Measurements from ENCODE around the gene DNLZ. TPM values are rescaled to one million over a fixed set of nuclear protein-coding genes. Genes with fewer than 3 reads are reported as not detected.

Gene DNLZ
- polyA plus RNA-seq, 2 of the 4 experiments (the other 2 are of a cell fraction), result 8.0 to 19.9 TPM

- Histone ChIP-seq H3K27ac (peak within 1 kb of the TSS; percentile 54 to 76; a peak in 5 of 6 replicates), H3K4me1 (peaks cover 12% of the 10 kb centered on the region), H3K4me3 (no peak within 1 kb of the TSS), H3K4me2 (peak within 1 kb of the TSS; percentile 39), H3K9me3 (no peaks in the 10 kb centered on the region)
- FAIRE-seq, result no peak
- ATAC-seq, result no peak; a peak in 1 of 6 replicates
- no peak for TF ChIP-seq POLR2A (IDR thresholded peaks at IDR 0.05; ENCODE audit: low read length)
- no peak for TF ChIP-seq RNF2 (IDR thresholded peaks at IDR 0.05; ENCODE audit: borderline replicate concordance, low read depth)
- no peak for TF ChIP-seq SREBF2 (IDR thresholded peaks at IDR 0.05)
- no peak for TF ChIP-seq ZNF302 (CRISPR knock-in tag; IDR thresholded peaks at IDR 0.05)
- TF ChIP-seq, protein P1, sequence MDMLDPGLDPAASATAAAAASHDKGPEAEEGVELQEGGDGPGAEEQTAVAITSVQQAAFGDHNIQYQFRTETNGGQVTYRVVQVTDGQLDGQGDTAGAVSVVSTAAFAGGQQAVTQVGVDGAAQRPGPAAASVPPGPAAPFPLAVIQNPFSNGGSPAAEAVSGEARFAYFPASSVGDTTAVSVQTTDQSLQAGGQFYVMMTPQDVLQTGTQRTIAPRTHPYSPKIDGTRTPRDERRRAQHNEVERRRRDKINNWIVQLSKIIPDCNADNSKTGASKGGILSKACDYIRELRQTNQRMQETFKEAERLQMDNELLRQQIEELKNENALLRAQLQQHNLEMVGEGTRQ (IDR thresholded peaks at IDR 0.05), result no peak
- no peak for TF ChIP-seq HEYL (CRISPR knock-in tag; IDR thresholded peaks at IDR 0.05)
- TF ChIP-seq E2F6 (IDR thresholded peaks at IDR 0.05; ENCODE audit: borderline replicate concordance, low read depth), result no peak
- no peak for TF ChIP-seq EHMT2 (IDR thresholded peaks at IDR 0.05; ENCODE audit: low read depth)
- no peak for TF ChIP-seq MAFK (IDR thresholded peaks at IDR 0.05; ENCODE audit: partially characterized antibody)
- TF ChIP-seq, protein P2, sequence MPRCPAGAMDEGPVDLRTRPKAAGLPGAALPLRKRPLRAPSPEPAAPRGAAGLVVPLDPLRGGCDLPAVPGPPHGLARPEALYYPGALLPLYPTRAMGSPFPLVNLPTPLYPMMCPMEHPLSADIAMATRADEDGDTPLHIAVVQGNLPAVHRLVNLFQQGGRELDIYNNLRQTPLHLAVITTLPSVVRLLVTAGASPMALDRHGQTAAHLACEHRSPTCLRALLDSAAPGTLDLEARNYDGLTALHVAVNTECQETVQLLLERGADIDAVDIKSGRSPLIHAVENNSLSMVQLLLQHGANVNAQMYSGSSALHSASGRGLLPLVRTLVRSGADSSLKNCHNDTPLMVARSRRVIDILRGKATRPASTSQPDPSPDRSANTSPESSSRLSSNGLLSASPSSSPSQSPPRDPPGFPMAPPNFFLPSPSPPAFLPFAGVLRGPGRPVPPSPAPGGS (IDR thresholded peaks at IDR 0.05), result no peak
- no peak for TF ChIP-seq KDM5A (IDR thresholded peaks at IDR 0.05)
- TF ChIP-seq, protein P3, sequence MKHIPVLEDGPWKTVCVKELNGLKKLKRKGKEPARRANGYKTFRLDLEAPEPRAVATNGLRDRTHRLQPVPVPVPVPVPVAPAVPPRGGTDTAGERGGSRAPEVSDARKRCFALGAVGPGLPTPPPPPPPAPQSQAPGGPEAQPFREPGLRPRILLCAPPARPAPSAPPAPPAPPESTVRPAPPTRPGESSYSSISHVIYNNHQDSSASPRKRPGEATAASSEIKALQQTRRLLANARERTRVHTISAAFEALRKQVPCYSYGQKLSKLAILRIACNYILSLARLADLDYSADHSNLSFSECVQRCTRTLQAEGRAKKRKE (CRISPR knock-in tag; IDR thresholded peaks at IDR 0.05; ENCODE audit: low read depth), result no peak
- 96% methylated on average over 21 of the region's 27 CpGs for WGBS (ENCODE audit: missing lambda C conversion rate)
- DNase-seq (ENCODE audit: low read depth in 1 of 2, low spot score in 1 of 2), result no peak
- POLR2A ChIA-PET, result interaction anchor here (2.3 kb wide), 1 partner anchor 10 kb away, joined by 17 read pairs; the partner anchor contains the start of gene DNLZ
- CTCF ChIA-PET, result interaction anchor here (0.5 to 2.9 kb wide), 7 partner anchors 9 to 328 kb away, joined by 3 to 26 read pairs (median 4); partner anchors contain the start of genes DNLZ and SNAPC4
These were observed 10.0 kb upstream of the DNLZ start, which contains the start of gene CARD9 for GRCh38 chr9:136373300-136374182. Gene CARD9, minus strand, starts transcription at chr9:136373669. Its CDS starts 1,591 bp downstream, at chr9:136372078.

DNA sequence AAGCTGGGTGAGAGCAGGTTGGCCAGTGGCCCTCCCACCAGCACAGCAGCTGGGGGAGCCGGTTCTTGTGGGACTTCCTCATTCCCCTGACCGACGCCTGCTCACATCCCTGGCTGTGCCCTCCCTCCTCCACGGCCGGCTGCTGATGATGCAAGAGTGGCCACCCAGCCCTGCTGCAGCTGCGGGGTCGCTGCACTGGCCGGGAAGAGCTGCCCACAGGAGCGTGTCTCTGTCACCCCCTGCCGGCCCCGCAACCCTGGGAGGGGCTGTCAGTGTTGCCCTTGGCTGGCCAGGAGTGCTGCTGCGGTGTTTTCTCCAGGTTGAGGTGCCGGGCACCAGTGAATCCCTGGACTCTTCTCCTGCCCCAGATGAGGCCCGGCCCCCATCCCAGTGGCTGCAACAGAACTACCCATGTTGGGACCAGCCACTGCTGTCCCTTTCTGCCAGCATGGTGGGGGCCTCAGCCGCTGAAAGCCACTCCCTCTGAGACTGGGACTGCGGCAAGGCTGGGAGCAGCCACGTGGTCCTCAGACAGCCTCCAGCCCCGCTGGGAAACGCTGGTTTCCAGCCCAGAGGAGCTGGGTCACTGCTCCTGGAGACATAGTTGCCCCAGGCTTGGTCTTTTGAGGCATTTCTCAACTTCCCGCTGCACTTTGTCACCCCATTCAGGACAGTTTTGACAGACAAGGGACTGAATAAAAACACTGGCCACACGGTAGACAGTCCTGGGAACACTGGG, 9.2 kb upstream of the DNLZ start:
- POLR2A ChIA-PET, result interaction anchor here (2.3 kb wide), 1 partner anchor 9 kb away, joined by 17 read pairs; the partner anchor contains the start of gene DNLZ
- CTCF ChIA-PET, result interaction anchor here (1.0 to 2.3 kb wide), 6 partner anchors 10 to 33 kb away, joined by 3 to 18 read pairs (median 4); partner anchors contain the start of gene DNLZ
- H3K27ac ChIP-seq, result peak overlapping the region; percentile 54 to 76; a peak in 5 of 6 replicates
- H3K4me1 ChIP-seq, result peaks cover 12% of the 10 kb centered on the region
- H3K4me2 ChIP-seq, result peak overlapping the region; percentile 39
- no peak overlapping the region for H3K4me3 ChIP-seq
- ATAC-seq (peak; percentile 17 to 44), FAIRE-seq (no peak), DNase-seq (ENCODE audit: low read depth in 1 of 2, low spot score in 1 of 2) (peak in 1 of 2 experiments; percentile 51)
- H3K9me3 ChIP-seq, result no peaks in the 10 kb centered on the region
- 35% methylated on average over 14 of the region's 21 CpGs for WGBS (ENCODE audit: missing lambda C conversion rate)
- TF ChIP-seq, protein P4, sequence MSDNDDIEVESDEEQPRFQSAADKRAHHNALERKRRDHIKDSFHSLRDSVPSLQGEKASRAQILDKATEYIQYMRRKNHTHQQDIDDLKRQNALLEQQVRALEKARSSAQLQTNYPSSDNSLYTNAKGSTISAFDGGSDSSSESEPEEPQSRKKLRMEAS (IDR thresholded peaks at IDR 0.05), result 0 out of 2 replicates have a peak, but pooled peaks have one; percentile 17
- no peak for TF ChIP-seq CBX8 (IDR thresholded peaks at IDR 0.05)
- TF ChIP-seq HOXB5 (CRISPR knock-in tag; IDR thresholded peaks at IDR 0.05), result no peak
- TF ChIP-seq, protein P2 (IDR thresholded peaks at IDR 0.05), result no peak
- TF ChIP-seq CEBPB (IDR thresholded peaks at IDR 0.05), result peak in 1 of 2 experiments; percentile 52; a peak in 2 of 4 replicates
- no peak for TF ChIP-seq RFX5 (IDR thresholded peaks at IDR 0.05)
- TF ChIP-seq, protein P5, sequence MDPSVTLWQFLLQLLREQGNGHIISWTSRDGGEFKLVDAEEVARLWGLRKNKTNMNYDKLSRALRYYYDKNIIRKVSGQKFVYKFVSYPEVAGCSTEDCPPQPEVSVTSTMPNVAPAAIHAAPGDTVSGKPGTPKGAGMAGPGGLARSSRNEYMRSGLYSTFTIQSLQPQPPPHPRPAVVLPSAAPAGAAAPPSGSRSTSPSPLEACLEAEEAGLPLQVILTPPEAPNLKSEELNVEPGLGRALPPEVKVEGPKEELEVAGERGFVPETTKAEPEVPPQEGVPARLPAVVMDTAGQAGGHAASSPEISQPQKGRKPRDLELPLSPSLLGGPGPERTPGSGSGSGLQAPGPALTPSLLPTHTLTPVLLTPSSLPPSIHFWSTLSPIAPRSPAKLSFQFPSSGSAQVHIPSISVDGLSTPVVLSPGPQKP (IDR thresholded peaks at IDR 0.05; ENCODE audit: low read depth, low read length), result no peak
- TF ChIP-seq ZNF302 (CRISPR knock-in tag; IDR thresholded peaks at IDR 0.05), result no peak
- no peak for TF ChIP-seq CTCF (IDR thresholded peaks at IDR 0.05)
- TF ChIP-seq, protein P1 (IDR thresholded peaks at IDR 0.05), result no peak

Data from A549 (cell line).